Psoas muscle (tissue), 8 donors: ENCODE measurements around the gene MAML2. TPM values are rescaled to one million over a fixed set of nuclear protein-coding genes. Genes with fewer than 3 reads are reported as not detected.

Experiments used
- ATAC-seq, 4 donors: fragments of 200-7000 bp; cut with Tn5 transposase; one replicate each; pipeline ENCODE4 v1.9.1; 2020; ENCODE audit warnings: moderate library complexity in 3 of 4, mild to moderate bottlenecking in 2 of 4
- DNase-seq, 2 donors: peaks; one replicate each; pipeline ENCODE4 v3.0.0-alpha.2; 2020
- H3K27ac ChIP-seq: fragments of 200-600 bp; one replicate; pipeline ENCODE4 v1.8.0; 2022
- H3K27me3 ChIP-seq, 3 donors: fragments of 200-600 bp in 1 of 3; one replicate each; pipeline versions ENCODE4 v1.6.1 to v1.8.0; 2013 to 2022; ENCODE audit warnings: low read length in 2 of 3, mild to moderate bottlenecking in 2 of 3, moderate library complexity in 1 of 3; ENCODE audit not compliant: insufficient read depth in 3 of 3
- H3K36me3 ChIP-seq, 2 donors: fragments of 200-600 bp in 1 of 2; one replicate each; pipeline versions ENCODE4 v1.6.1 to v1.8.0; 2013 to 2022; ENCODE audit warnings: low read depth in 1 of 2, mild to moderate bottlenecking in 1 of 2, moderate library complexity in 1 of 2; ENCODE audit not compliant: insufficient read depth in 1 of 2
- H3K4me1 ChIP-seq: fragments of 200-600 bp; one replicate; pipeline ENCODE4 v1.8.0; 2022
- H3K4me3 ChIP-seq: fragments of 200-600 bp; one replicate; pipeline ENCODE4 v1.8.0; 2022; ENCODE audit warnings: mild to moderate bottlenecking
- H3K9me3 ChIP-seq: fragments of 200-600 bp; one replicate; pipeline ENCODE4 v1.8.0; 2022
- WGBS, 3 donors: extraction: QIAGEN DNeasy Blood & Tissue Kit; methylation state at CpG; one replicate each; pipeline versions ENCODE4 v1.1.6 to v1.1.7; 2013; 5-methylcytosine and 5-hydroxymethylcytosine counted together
- intact Hi-C, 2 donors: fragments of 100-400 bp; cut with DNase I; formaldehyde crosslinking; loops; one replicate each; pipeline versions ENCODE4 v1.11.0 to v1.14.2; 2022
- polyA plus RNA-seq, 3 donors: library from polyadenylated mRNA; stranded (reverse); fragments of 200-250 nt; gene quantifications; one replicate each; pipeline ENCODE4 v1.2.3, GENCODE V29; 2013
- total RNA-seq, 4 donors: library from RNA; stranded (reverse); fragmentation: NEBNext Ultra II Directional in 2 of 4; extraction: Animal tissue kit (Norgen Biotek cat#: 25700) in 2 of 4; gene quantifications; one replicate each; pipeline versions ENCODE4 v1.2.1 to v1.2.4, GENCODE V29; 2021 to 2023
- TF ChIP-seq, protein P1 (sequence below): fragments of 200-600 bp; IDR thresholded peaks from one replicate; pipeline ENCODE4 v1.8.0; 2022; ENCODE audit warnings: antibody characterized with exemption
- donor health status: healthy with polysubstance abuse.
- donor health status: DM: no; HTN: no; CAD: no; lungs with moderate emphysema.
- donor health status: Bipolar disorder and iron deficiency.
- donor health status: healthy.
- donor health status: DM: yes; HTN: yes; CAD: no.
- donor health status: DM: no; HTN: no; CAD: no.
- donor health status: DM: no; HTN: no; CAD: no.
- donor health status: DM: yes; HTN: yes; CAD: no.

The MAML2 gene
- total and polyA plus RNA-seq, 7 donors = 0.39 to 3.7 (median 1.5) TPM

DNA sequence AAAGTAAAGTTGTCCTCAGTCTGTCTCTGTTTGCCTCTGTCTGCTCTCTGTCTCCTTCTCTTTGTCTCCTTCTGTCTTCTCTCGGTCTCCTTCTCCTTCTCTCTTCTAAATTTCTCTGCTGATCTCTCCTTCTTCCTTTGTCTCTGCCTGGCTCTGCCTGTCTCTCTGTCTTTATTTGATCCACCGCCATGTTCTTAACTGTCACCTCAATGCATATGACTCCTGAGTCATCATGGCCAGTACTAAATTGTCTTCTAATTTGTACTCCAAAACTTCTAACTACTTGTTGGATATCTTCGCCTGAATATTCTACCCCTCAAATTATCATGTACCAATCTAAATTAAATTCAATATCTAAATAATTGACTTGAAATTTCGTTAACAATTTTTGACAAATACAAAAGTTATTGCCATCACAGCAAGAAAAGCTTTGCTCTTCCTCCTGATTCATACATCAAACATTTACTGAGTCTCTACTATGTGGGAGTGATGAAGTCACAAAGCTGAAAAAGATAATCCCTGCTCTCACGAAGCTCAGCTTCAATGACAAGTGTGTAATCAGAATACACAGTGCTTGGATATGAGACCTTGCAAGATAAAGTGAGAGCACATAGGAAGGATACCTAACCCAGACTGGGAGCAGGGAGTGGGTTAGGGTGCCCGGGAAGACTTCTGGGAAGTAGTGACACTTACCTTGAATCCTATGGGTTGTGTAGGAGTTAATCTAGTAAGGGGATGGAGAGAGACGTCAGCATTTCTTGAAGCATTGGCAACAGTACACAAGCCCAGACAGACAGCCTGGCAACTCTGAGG is 193.0 kb downstream of the MAML2 start:
- Histone ChIP-seq H3K27ac (no peak overlapping the region), H3K36me3 (no peaks in the 10 kb centered on the region), H3K4me1 (no peaks in the 10 kb centered on the region), H3K27me3 (no peaks in the 10 kb centered on the region), H3K9me3 (no peaks in the 10 kb centered on the region), H3K4me3 (no peak overlapping the region)
- TF ChIP-seq, protein P1, sequence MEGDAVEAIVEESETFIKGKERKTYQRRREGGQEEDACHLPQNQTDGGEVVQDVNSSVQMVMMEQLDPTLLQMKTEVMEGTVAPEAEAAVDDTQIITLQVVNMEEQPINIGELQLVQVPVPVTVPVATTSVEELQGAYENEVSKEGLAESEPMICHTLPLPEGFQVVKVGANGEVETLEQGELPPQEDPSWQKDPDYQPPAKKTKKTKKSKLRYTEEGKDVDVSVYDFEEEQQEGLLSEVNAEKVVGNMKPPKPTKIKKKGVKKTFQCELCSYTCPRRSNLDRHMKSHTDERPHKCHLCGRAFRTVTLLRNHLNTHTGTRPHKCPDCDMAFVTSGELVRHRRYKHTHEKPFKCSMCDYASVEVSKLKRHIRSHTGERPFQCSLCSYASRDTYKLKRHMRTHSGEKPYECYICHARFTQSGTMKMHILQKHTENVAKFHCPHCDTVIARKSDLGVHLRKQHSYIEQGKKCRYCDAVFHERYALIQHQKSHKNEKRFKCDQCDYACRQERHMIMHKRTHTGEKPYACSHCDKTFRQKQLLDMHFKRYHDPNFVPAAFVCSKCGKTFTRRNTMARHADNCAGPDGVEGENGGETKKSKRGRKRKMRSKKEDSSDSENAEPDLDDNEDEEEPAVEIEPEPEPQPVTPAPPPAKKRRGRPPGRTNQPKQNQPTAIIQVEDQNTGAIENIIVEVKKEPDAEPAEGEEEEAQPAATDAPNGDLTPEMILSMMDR = no peak
- ATAC-seq = no peak
- intact Hi-C loops = no loop called here
- no peak for DNase-seq
- 72 to 78% (median 74%) methylated on average over 7 of the region's 7 CpGs for WGBS, 3 donors

DNA sequence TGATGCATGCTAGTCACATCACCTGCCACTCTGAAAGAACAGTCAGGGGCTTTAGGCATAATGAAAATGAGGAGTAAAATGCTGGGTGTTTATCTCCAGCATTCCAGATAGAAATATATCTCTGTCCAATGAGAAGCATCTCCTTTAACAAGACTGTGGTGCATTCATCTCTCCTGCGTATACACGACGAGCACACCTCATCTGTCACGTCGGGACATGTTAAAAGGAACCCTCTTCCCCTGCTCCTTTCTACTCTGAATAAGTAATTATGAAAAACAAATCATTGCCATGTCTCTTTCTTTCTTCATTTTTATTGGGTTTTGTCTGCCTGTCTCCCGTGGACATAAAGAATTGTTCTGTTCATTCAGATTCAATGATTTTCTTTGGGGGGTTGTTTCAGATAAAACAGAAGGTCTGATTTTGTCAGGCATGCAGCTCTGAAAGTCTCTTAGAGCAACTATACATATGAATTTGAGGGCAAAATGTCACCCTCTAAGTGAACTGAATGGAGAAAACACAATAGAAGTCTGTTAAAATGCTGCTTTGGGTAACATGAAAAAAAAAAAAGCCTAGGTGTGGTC is 195.0 kb downstream of the MAML2 start:
- no peak for DNase-seq
- WGBS, 3 donors = 90 to 95% (median 93%) methylated on average over 6 of the region's 6 CpGs
- TF ChIP-seq, protein P1 = no peak
- H3K4me3 ChIP-seq = no peak overlapping the region
- H3K36me3 ChIP-seq = no peaks in the 10 kb centered on the region
- intact Hi-C loops = no loop called here
- H3K27me3 ChIP-seq = peaks cover 0 to 3% (median 0%) of the 10 kb centered on the region in 3 donors
- H3K4me1 ChIP-seq = no peaks in the 10 kb centered on the region
- no peaks in the 10 kb centered on the region for H3K9me3 ChIP-seq
- no peak overlapping the region for H3K27ac ChIP-seq
- ATAC-seq = no peak

DNA sequence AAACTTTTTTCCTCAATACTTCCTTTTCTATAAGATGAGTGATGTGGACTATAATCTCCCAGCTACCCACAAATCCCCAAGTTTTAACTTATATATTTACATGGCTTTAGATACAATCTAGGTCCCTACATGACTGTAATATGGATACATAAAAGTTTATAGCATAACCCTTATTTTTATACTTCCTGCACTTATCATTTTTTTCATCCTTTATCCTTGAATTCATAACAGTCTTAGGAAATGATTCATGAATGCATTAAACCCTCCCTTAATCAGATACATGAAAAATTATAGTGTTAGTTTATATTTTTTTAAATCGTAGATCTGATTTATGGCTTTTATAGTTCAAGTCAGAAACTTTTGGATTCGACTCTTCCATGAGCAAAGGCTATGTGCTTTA is 195.8 kb downstream of the MAML2 start:
- peaks cover 0 to 3% (median 0%) of the 10 kb centered on the region in 3 donors for H3K27me3 ChIP-seq
- WGBS, 3 donors = 81 to 86% (median 84%) methylated on average over 2 of the region's 2 CpGs
- intact Hi-C loops = no loop called here
- DNase-seq = no peak
- no peak for ATAC-seq
- no peaks in the 10 kb centered on the region for H3K9me3 ChIP-seq
- no peak overlapping the region for H3K27ac ChIP-seq
- no peak overlapping the region for H3K4me3 ChIP-seq
- TF ChIP-seq, protein P1 = no peak
- H3K4me1 ChIP-seq = no peaks in the 10 kb centered on the region
- H3K36me3 ChIP-seq = no peaks in the 10 kb centered on the region

DNA sequence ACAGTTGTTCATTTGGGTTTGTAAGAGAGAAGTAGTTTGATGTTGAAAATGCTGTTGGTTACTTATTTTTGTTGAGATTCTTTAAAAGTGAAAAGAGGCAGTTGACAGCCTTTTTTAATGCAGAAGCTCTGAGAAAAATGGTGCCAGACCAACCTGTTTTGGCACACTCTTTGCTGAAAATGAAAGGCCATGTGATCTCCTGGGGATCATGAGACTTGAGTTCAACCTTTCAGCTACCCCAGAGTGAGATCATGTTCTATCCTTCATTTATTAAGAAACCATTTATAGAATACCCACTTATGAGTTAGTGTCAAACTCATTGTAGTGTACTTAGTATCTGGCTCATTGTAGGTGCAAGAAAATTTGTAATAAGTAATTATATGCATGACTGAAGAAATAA is 196.2 kb downstream of the MAML2 start:
- H3K9me3 ChIP-seq = no peaks in the 10 kb centered on the region
- H3K27me3 ChIP-seq = peaks cover 0 to 3% (median 0%) of the 10 kb centered on the region in 3 donors
- H3K4me1 ChIP-seq = no peaks in the 10 kb centered on the region
- ATAC-seq (no peak), DNase-seq (no peak)
- H3K27ac ChIP-seq = no peak overlapping the region
- H3K36me3 ChIP-seq = no peaks in the 10 kb centered on the region
- intact Hi-C loops = no loop called here
- no peak overlapping the region for H3K4me3 ChIP-seq
- TF ChIP-seq, protein P1 = no peak
